Peyer's patch (tissue), 4 donors: ENCODE measurements around the gene GPR26. TPM values are rescaled to one million over a fixed set of nuclear protein-coding genes. Genes with fewer than 3 reads are reported as not detected.

Experiments
- DNase-seq, 3 donors: peaks; one replicate each; pipeline ENCODE4 v3.0.0-alpha.2; 2017 to 2019
- H3K27ac ChIP-seq, 4 donors: fragments of 200-600 bp; sonication (generic); one replicate each; pipeline ENCODE4 v1.5.1; 2016 to 2019
- H3K27me3 ChIP-seq, 2 donors: fragments of 200-600 bp; sonication (generic); one replicate each; pipeline ENCODE4 v1.5.1; 2019
- H3K36me3 ChIP-seq, 3 donors: fragments of 200-600 bp; sonication (generic); one replicate each; pipeline ENCODE4 v1.5.1; 2016 to 2019
- H3K4me1 ChIP-seq, 4 donors: fragments of 200-600 bp; sonication (generic); one replicate each; pipeline ENCODE4 v1.5.1; 2016 to 2019
- H3K4me3 ChIP-seq, 4 donors: fragments of 200-600 bp; sonication (generic); 1 replicate in 3 of 4; 2 replicates in 1 of 4; pipeline ENCODE4 v1.5.1; 2016 to 2019; ENCODE audit warnings: mild to moderate bottlenecking in 1 of 4
- H3K9me3 ChIP-seq, 4 donors: fragments of 200-600 bp; sonication (generic); one replicate each; pipeline ENCODE4 v1.5.1; 2016 to 2019; ENCODE audit warnings: mild to moderate bottlenecking in 1 of 4
- POLR2A ChIP-seq, 2 donors: fragments of 450-650 bp; IDR thresholded peaks; one replicate each; pipeline ENCODE4 v1.5.1; 2017; ENCODE audit warnings: antibody characterized with exemption in 2 of 2, mild to moderate bottlenecking in 2 of 2, moderate library complexity in 2 of 2
- total RNA-seq, 4 donors: library from RNA; depleted of rRNA; stranded (reverse); fragments of >200 nt; gene quantifications; one replicate each; pipeline ENCODE4 v1.1.0, GENCODE V29; 2016
- TF ChIP-seq, protein P1 (sequence below), 6 experiments: fragments of 450-650 bp in 4 of 6; fragments of 200-600 bp in 2 of 6; sonication (generic) in 1 of 6; IDR thresholded peaks; one replicate each; pipeline ENCODE4 v1.5.1; 2017 to 2019; ENCODE audit warnings: antibody characterized with exemption in 6 of 6, mild to moderate bottlenecking in 3 of 6, moderate library complexity in 1 of 6

GPR26 gene
- total RNA-seq, 4 donors from 2014 or later: not detected

DNA sequence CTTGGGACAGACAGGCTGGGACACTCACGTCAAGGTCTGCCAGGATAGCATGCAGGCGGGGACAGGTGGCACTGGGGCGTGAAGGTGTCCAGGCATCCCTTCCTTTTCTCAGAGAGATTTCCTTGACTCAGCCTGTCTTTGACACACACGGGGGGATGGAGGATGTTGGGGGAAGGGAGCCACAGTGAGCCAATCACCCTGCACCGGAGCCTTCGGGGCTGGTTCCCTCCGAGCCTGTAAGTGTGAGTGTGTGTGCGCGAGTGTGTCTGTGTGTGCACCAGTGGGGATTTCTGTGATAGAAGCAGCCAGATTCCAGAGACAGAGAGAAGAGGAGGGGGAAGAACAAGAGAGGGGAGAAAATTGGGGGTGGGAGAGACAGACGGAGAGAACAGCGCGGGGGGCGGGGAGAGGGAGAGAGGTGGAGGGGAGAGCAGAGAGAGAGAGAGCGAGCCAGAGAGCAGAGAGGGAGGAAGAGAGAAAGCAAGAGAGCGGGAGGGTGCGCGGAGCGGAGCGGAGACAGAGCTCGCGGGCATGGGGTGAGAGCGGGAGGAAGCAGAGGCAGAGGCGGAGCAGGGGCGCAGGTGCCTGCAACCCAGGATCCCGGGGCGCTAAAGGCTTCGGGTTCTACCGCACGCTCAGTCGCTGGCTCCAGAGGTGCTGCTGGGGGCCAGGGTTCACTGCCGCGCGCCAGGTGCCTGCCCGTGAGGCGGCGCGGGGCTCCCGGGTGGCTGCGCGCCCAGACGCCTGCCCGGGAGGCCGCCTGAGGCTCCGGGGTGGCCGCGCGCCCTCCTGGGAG lies 466 bp upstream of the GPR26 start:
- DNase-seq: no peak
- H3K4me3 ChIP-seq: no peak overlapping the region
- no peaks in the 10 kb centered on the region for H3K4me1 ChIP-seq
- TF ChIP-seq, protein P1, sequence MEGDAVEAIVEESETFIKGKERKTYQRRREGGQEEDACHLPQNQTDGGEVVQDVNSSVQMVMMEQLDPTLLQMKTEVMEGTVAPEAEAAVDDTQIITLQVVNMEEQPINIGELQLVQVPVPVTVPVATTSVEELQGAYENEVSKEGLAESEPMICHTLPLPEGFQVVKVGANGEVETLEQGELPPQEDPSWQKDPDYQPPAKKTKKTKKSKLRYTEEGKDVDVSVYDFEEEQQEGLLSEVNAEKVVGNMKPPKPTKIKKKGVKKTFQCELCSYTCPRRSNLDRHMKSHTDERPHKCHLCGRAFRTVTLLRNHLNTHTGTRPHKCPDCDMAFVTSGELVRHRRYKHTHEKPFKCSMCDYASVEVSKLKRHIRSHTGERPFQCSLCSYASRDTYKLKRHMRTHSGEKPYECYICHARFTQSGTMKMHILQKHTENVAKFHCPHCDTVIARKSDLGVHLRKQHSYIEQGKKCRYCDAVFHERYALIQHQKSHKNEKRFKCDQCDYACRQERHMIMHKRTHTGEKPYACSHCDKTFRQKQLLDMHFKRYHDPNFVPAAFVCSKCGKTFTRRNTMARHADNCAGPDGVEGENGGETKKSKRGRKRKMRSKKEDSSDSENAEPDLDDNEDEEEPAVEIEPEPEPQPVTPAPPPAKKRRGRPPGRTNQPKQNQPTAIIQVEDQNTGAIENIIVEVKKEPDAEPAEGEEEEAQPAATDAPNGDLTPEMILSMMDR (IDR thresholded peaks at IDR 0.05): no peak
- no peaks in the 10 kb centered on the region for H3K9me3 ChIP-seq
- H3K27ac ChIP-seq: no peak overlapping the region
- no peaks in the 10 kb centered on the region for H3K27me3 ChIP-seq
- no peaks in the 10 kb centered on the region for H3K36me3 ChIP-seq

DNA sequence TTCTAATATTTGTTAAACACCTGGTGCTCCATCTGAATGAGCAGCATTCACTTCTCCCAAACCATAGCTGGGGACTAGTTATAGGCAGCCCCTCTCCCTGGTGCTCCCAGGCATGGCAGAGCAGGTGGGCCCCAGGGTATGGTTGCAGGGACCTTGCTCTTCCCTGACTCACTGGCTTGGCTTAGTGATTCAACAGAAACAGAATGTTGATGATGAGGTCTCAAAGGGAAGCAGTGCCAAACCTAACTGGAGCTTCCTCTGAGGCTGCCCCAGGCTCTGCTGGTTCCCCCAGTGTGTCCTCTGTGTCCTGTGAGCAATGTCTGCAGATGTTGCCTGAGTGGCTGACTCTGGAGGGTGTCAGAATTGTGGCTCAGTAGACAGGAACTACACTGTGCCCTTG lies 3.7 kb downstream of the GPR26 start:
- Histone ChIP-seq H3K4me3 (no peak overlapping the region), H3K36me3 (no peaks in the 10 kb centered on the region), H3K9me3 (no peaks in the 10 kb centered on the region), H3K4me1 (no peaks in the 10 kb centered on the region), H3K27me3 (no peaks in the 10 kb centered on the region), H3K27ac (no peak overlapping the region)
- DNase-seq: no peak
- no peak for TF ChIP-seq POLR2A (IDR thresholded peaks at IDR 0.05)
- TF ChIP-seq, protein P1 (IDR thresholded peaks at IDR 0.05): no peak

- no peak for DNase-seq
- no peaks in the 10 kb centered on the region for H3K9me3 ChIP-seq
- TF ChIP-seq, protein P1 (IDR thresholded peaks at IDR 0.05): no peak
- TF ChIP-seq POLR2A (IDR thresholded peaks at IDR 0.05): no peak
- no peak overlapping the region for H3K4me3 ChIP-seq
- H3K36me3 ChIP-seq: no peaks in the 10 kb centered on the region
- no peak overlapping the region for H3K27ac ChIP-seq
- no peaks in the 10 kb centered on the region for H3K4me1 ChIP-seq
- H3K27me3 ChIP-seq: no peaks in the 10 kb centered on the region
Observed at GRCh38 chr10:123673198-123673597, 7.0 kb downstream of the GPR26 start.

DNA sequence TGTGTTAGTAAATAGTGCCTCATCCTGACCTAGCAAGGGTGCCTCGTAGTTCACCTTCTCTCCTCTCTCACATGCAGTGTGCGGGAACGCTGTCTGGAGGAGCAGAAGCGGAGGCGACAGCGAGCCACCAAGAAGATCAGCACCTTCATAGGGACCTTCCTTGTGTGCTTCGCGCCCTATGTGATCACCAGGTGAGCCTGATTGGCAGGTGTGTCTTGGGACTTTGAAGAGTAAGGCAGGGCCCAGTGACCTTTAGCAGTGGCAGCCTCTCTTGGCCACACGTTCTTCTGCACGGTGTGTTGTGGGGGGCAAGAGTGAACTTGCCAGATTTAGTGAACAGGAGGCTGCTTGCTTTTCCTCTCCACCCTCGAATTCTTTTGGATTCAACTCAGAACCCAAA lies 8.6 kb downstream of the GPR26 start:
- no peak for DNase-seq
- Histone ChIP-seq H3K4me3 (no peak overlapping the region), H3K9me3 (no peaks in the 10 kb centered on the region), H3K4me1 (no peaks in the 10 kb centered on the region), H3K36me3 (no peaks in the 10 kb centered on the region), H3K27me3 (no peaks in the 10 kb centered on the region), H3K27ac (no peak overlapping the region)
- TF ChIP-seq POLR2A (IDR thresholded peaks at IDR 0.05): no peak
- TF ChIP-seq, protein P1 (IDR thresholded peaks at IDR 0.05): no peak

DNA sequence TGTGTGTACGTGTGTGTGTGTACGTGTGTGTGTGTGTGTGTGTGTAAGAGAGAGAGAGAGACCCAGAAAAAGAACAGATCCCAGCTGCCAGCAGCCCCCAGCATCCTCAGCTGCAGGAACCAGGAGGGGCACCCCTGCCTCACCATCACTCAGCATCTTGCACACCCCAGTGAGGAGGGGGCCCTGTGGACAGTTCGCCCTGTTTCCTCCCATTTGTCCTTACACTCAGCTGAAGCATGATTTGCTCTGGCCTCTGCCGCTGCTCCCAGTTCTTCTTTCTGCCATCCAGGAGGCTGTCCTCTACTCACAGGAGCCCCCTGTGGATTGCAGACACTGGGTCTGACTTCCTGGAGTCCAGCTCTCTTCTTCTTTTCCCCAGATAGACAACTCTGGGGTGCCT lies 9.7 kb downstream of the GPR26 start:
- no peaks in the 10 kb centered on the region for H3K36me3 ChIP-seq
- no peaks in the 10 kb centered on the region for H3K27me3 ChIP-seq
- H3K4me3 ChIP-seq: no peak overlapping the region
- no peak for TF ChIP-seq POLR2A (IDR thresholded peaks at IDR 0.05)
- TF ChIP-seq, protein P1 (IDR thresholded peaks at IDR 0.05): no peak
- H3K9me3 ChIP-seq: no peaks in the 10 kb centered on the region
- no peak overlapping the region for H3K27ac ChIP-seq
- H3K4me1 ChIP-seq: no peaks in the 10 kb centered on the region
- no peak for DNase-seq
